HEK293 (cell line): ENCODE results near the gene FKBP5.

Experiments
- CTCF ChIA-PET: fragments of 350-600 bp; formaldehyde crosslinking; extraction: SDS; loops from one replicate; lab custom pipeline; 2021; ENCODE audit warnings: antibody characterized with exemption; lab: Yijun Ruan, JAX
- POLR2A ChIA-PET: fragments of 300-600 bp; formaldehyde crosslinking; extraction: SDS; loops from one replicate; lab custom pipeline; 2020; ENCODE audit warnings: antibody characterized with exemption, inconsistent platforms; lab: Yijun Ruan, JAX
- H3K27ac ChIP-seq: fragments of 200-500 bp; sonication (Bioruptor generic); 2 replicates; pipeline ENCODE4 v1.5.1; 2014; ENCODE audit warnings: low read depth, low read length, control low read depth, inconsistent platforms; ENCODE audit errors: extremely low read depth
- H3K36me3 ChIP-seq, 2 experiments: fragments of 200-500 bp in 1 of 2; sonication (Bioruptor generic) in 1 of 2; 1 replicate in 1 of 2; 2 replicates in 1 of 2; pipeline ENCODE4 v1.5.1; 2014 to 2017; ENCODE audit warnings: inconsistent platforms in 2 of 2, low read length in 2 of 2; ENCODE audit not compliant: control insufficient read depth in 2 of 2, insufficient read depth in 1 of 2
- H3K4me1 ChIP-seq: fragments of 200-500 bp; sonication (Bioruptor generic); 2 replicates; pipeline ENCODE4 v1.5.1; 2014; ENCODE audit warnings: mild to moderate bottlenecking, low read length, inconsistent platforms; ENCODE audit not compliant: control insufficient read depth, insufficient read depth
- H3K4me3 ChIP-seq: 2 replicates; pipeline ENCODE4 v1.5.1; 2011; ENCODE audit warnings: low read depth, mild to moderate bottlenecking, control low read depth, low read length, moderate library complexity
- H3K9me3 ChIP-seq: fragments of 200-500 bp; sonication (Bioruptor generic); 2 replicates; pipeline ENCODE4 v1.5.1; 2014; ENCODE audit warnings: low read depth, low read length, inconsistent platforms; ENCODE audit not compliant: control insufficient read depth, insufficient read depth
- CTCF ChIP-seq: fragments of 450-650 bp; formaldehyde crosslinking; IDR thresholded peaks from 2 replicates; pipeline ENCODE4 v1.5.1; 2016; ENCODE audit warnings: missing biosample characterization, missing genetic modification characterization
- KLF17 ChIP-seq: fragments of 450-650 bp; formaldehyde crosslinking; IDR thresholded peaks from 2 replicates; pipeline ENCODE4 v1.5.1; 2016; ENCODE audit warnings: missing biosample characterization, missing genetic modification characterization
- MEIS1 ChIP-seq: sonication (generic); formaldehyde crosslinking; IDR thresholded peaks from 2 replicates; pipeline ENCODE4 v1.8.1; 2022; ENCODE audit warnings: missing genetic modification reagents, mild to moderate bottlenecking, borderline replicate concordance
- ZFHX2 ChIP-seq: fragments of 450-650 bp; formaldehyde crosslinking; conservative IDR thresholded peaks from 2 replicates; pipeline ENCODE4 v1.5.1; 2016; ENCODE audit warnings: missing biosample characterization, missing genetic modification characterization
- ZFP3 ChIP-seq: fragments of 450-650 bp; formaldehyde crosslinking; IDR thresholded peaks from 2 replicates; pipeline ENCODE4 v1.5.1; 2016; ENCODE audit warnings: low read depth, missing biosample characterization, missing genetic modification characterization
- ZIC2 ChIP-seq: fragments of 450-650 bp; formaldehyde crosslinking; IDR thresholded peaks from 2 replicates; pipeline ENCODE4 v1.5.1; 2016; ENCODE audit warnings: missing biosample characterization, missing genetic modification characterization
- ZNF121 ChIP-seq: fragments of 450-650 bp; formaldehyde crosslinking; IDR thresholded peaks from 2 replicates; pipeline ENCODE4 v1.5.1; 2016; ENCODE audit warnings: missing biosample characterization, missing genetic modification characterization
- ZNF175 ChIP-seq: fragments of 450-650 bp; formaldehyde crosslinking; IDR thresholded peaks from 2 replicates; pipeline ENCODE4 v1.5.1; 2016; ENCODE audit warnings: missing biosample characterization, missing genetic modification characterization
- ZNF19 ChIP-seq: fragments of 450-650 bp; formaldehyde crosslinking; IDR thresholded peaks from 2 replicates; pipeline ENCODE4; 2016; ENCODE audit warnings: missing biosample characterization, missing genetic modification characterization, low read depth
- ZNF2 ChIP-seq: fragments of 450-650 bp; formaldehyde crosslinking; IDR thresholded peaks from 2 replicates; pipeline ENCODE4 v1.5.1; 2016; ENCODE audit warnings: missing biosample characterization, missing genetic modification characterization
- ZNF202 ChIP-seq: fragments of 450-650 bp; formaldehyde crosslinking; IDR thresholded peaks from 2 replicates; pipeline ENCODE4 v1.5.1; 2016; ENCODE audit warnings: missing biosample characterization, missing genetic modification characterization, borderline replicate concordance
- ZNF223 ChIP-seq: fragments of 450-650 bp; formaldehyde crosslinking; IDR thresholded peaks from 2 replicates; pipeline ENCODE4 v1.5.1; 2016; ENCODE audit warnings: missing biosample characterization, missing genetic modification characterization
- ZNF248 ChIP-seq: fragments of 450-650 bp; formaldehyde crosslinking; IDR thresholded peaks from 2 replicates; pipeline ENCODE4 v1.5.1; 2017; ENCODE audit warnings: missing biosample characterization, missing genetic modification characterization
- ZNF423 ChIP-seq: fragments of 450-650 bp; formaldehyde crosslinking; IDR thresholded peaks from 2 replicates; pipeline ENCODE4 v1.5.1; 2016; ENCODE audit warnings: missing biosample characterization, missing genetic modification characterization
- ZNF558 ChIP-seq: fragments of 450-650 bp; formaldehyde crosslinking; IDR thresholded peaks from 2 replicates; pipeline ENCODE4 v1.5.1; 2016; ENCODE audit warnings: missing biosample characterization, missing genetic modification characterization
- ZNF560 ChIP-seq: fragments of 450-650 bp; formaldehyde crosslinking; IDR thresholded peaks from 2 replicates; pipeline ENCODE4 v1.5.1; 2017; ENCODE audit warnings: missing biosample characterization, missing genetic modification characterization, borderline replicate concordance
- ZNF571 ChIP-seq: fragments of 450-650 bp; formaldehyde crosslinking; IDR thresholded peaks from 2 replicates; pipeline ENCODE4 v1.5.0; 2017; ENCODE audit warnings: missing biosample characterization, missing genetic modification characterization
- ZNF701 ChIP-seq: fragments of 450-650 bp; formaldehyde crosslinking; IDR thresholded peaks from 2 replicates; pipeline ENCODE4 v1.5.1; 2016; ENCODE audit warnings: missing biosample characterization, missing genetic modification characterization
- ZNF76 ChIP-seq: fragments of 450-650 bp; formaldehyde crosslinking; IDR thresholded peaks from 2 replicates; pipeline ENCODE4; 2016; ENCODE audit warnings: low read depth, missing biosample characterization, missing genetic modification characterization, borderline replicate concordance
- ZNF785 ChIP-seq: fragments of 450-650 bp; formaldehyde crosslinking; IDR thresholded peaks from 2 replicates; pipeline ENCODE4 v1.5.1; 2016; ENCODE audit warnings: missing biosample characterization, missing genetic modification characterization
- ZSCAN23 ChIP-seq: fragments of 450-650 bp; formaldehyde crosslinking; IDR thresholded peaks from 2 replicates; pipeline ENCODE4 v1.5.1; 2016; ENCODE audit warnings: missing biosample characterization, missing genetic modification characterization

The FKBP5 gene

GRCh38 chr6:35592178-35592577 is 96.5 kb downstream of the FKBP5 start:
- no peak overlapping the region for H3K27ac ChIP-seq
- ChIA-PET CTCF (interaction anchor here (0.6 to 6.6 kb wide), 10 partner anchors 9 to 1617 kb away, joined by 3 to 98 read pairs (median 5); partner anchors contain the start of gene ARMC12), POLR2A (interaction anchor here (1.7 kb wide), 1 partner anchor 142 kb away, joined by 3 read pairs; no protein-coding TSS in a partner anchor)
- H3K4me3 ChIP-seq = no peak overlapping the region
- H3K36me3 ChIP-seq = peaks cover 14 to 20% of the 10 kb centered on the region in 2 experiments
- H3K9me3 ChIP-seq = no peaks in the 10 kb centered on the region
- no peak for TF ChIP-seq ZIC2 (tag by site-specific recombination)
- no peak for TF ChIP-seq ZFHX2 (tag by site-specific recombination)
- no peak for TF ChIP-seq ZNF223 (tag by site-specific recombination)
- TF ChIP-seq ZNF202 (tag by site-specific recombination) = no peak
- no peak for TF ChIP-seq ZNF558 (tag by site-specific recombination)
- TF ChIP-seq, all 188 proteins: peak for 0
- peaks cover 11% of the 10 kb centered on the region for H3K4me1 ChIP-seq

GRCh38 chr6:35590622-35591066 is 98.1 kb downstream of the FKBP5 start:
- Histone ChIP-seq H3K4me3 (no peak overlapping the region), H3K9me3 (no peaks in the 10 kb centered on the region), H3K4me1 (no peaks in the 10 kb centered on the region), H3K36me3 (peaks cover 22% of the 10 kb centered on the region in 2 experiments), H3K27ac (no peak overlapping the region)
- TF ChIP-seq ZNF560 (tag by site-specific recombination) (no peak), KLF17 (tag by site-specific recombination) (no peak), ZNF785 (tag by site-specific recombination) (no peak), CTCF (tag by site-specific recombination) (no peak), ZNF701 (tag by site-specific recombination) (no peak), ZNF175 (tag by site-specific recombination) (no peak), MEIS1 (CRISPR knock-in tag) (no peak), ZNF19 (no peak), ZNF2 (tag by site-specific recombination) (no peak), ZSCAN23 (tag by site-specific recombination) (no peak), ZNF423 (no peak), ZFP3 (no peak), ZNF76 (tag by site-specific recombination) (no peak), ZNF571 (no peak), ZNF248 (no peak)
- POLR2A ChIA-PET = interaction anchor here (1.0 to 1.7 kb wide), 4 partner anchors 10 to 143 kb away, joined by 3 to 4 read pairs (median 4); no protein-coding TSS in a partner anchor
- CTCF ChIA-PET = interaction anchor here (0.7 to 6.6 kb wide), 6 partner anchors 8 to 147 kb away, joined by 3 to 98 read pairs (median 6); partner anchors contain the start of gene ARMC12

- H3K9me3 ChIP-seq = no peaks in the 10 kb centered on the region
- H3K4me1 ChIP-seq = no peaks in the 10 kb centered on the region
- ChIA-PET CTCF (interaction anchor here (3.5 to 6.6 kb wide), 2 partner anchors 8 to 148 kb away, joined by 22 to 98 read pairs; partner anchors contain the start of gene ARMC12), POLR2A (interaction anchor here (1.2 kb wide), 1 partner anchor 11 kb away, joined by 4 read pairs; no protein-coding TSS in a partner anchor)
- H3K4me3 ChIP-seq = no peak overlapping the region
- TF ChIP-seq ZNF121 (tag by site-specific recombination) = peak; percentile 80; the same call in 1 of the 2 replicates
- TF ChIP-seq ZNF701 (tag by site-specific recombination) = no peak
- H3K36me3 ChIP-seq = peaks cover 17 to 21% of the 10 kb centered on the region in 2 experiments; a peak in 2 of 3 replicates
- H3K27ac ChIP-seq = no peak overlapping the region
These were observed 98.8 kb downstream of the FKBP5 start for GRCh38 chr6:35589904-35590303.
